ENCODE measurements around the gene ELK4.

DNA sequence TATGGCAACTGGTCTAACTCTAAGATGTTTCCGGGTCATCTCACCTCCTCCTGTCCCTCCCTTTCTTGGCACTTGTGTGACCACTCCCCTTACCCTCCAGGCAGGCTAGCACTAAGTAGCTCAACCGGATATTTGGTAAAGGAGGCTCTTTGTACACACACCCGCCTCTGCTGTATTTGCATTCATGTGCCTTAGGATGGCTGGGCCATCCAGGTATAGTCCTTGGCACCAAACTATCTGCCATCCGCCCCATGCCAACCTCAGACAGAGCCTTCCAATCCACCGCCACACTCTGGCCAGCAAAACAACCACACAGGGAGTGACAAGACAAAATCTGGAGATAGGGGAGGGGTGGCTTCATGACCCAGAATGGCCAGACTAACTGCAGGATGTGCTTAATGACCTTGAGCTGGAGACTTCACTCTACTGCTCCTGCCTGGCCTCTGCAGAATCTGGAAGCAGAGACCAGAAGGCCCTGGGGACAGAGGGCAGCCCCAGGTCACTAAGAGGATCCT, 67.8 kb downstream of the ELK4 start:
- no peak for TF ChIP-seq POLR2AphosphoS5 (IDR thresholded peaks at IDR 0.05; ENCODE audit: insufficient read depth, low read depth, low read length)
- TF ChIP-seq, protein P1, sequence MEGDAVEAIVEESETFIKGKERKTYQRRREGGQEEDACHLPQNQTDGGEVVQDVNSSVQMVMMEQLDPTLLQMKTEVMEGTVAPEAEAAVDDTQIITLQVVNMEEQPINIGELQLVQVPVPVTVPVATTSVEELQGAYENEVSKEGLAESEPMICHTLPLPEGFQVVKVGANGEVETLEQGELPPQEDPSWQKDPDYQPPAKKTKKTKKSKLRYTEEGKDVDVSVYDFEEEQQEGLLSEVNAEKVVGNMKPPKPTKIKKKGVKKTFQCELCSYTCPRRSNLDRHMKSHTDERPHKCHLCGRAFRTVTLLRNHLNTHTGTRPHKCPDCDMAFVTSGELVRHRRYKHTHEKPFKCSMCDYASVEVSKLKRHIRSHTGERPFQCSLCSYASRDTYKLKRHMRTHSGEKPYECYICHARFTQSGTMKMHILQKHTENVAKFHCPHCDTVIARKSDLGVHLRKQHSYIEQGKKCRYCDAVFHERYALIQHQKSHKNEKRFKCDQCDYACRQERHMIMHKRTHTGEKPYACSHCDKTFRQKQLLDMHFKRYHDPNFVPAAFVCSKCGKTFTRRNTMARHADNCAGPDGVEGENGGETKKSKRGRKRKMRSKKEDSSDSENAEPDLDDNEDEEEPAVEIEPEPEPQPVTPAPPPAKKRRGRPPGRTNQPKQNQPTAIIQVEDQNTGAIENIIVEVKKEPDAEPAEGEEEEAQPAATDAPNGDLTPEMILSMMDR (IDR thresholded peaks at IDR 0.05; ENCODE audit: extremely low read depth in 1 of 2, insufficient read depth in 1 of 2, low read depth in 1 of 2, low read length in 2 of 2) = no peak
- TF ChIP-seq, protein P2, sequence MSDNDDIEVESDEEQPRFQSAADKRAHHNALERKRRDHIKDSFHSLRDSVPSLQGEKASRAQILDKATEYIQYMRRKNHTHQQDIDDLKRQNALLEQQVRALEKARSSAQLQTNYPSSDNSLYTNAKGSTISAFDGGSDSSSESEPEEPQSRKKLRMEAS (IDR thresholded peaks at IDR 0.05; ENCODE audit: insufficient read depth, insufficient read length) = no peak
- no peak for TF ChIP-seq POLR2A (IDR thresholded peaks at IDR 0.05; ENCODE audit: low read depth, low read length)
- no peak for TF ChIP-seq FOS (IDR thresholded peaks at IDR 0.05; ENCODE audit: borderline replicate concordance, insufficient read depth, low read length)
